HL-60/S4 treated with phorbol 12-myristate 13-acetate at 8.2 ng/mL for 4 days and 3 days (cell line): Measurements from ENCODE around the gene CAPN10.

Experiments
- in situ Hi-C: fragments of 300-500 bp; cut with MboI; formaldehyde crosslinking; loops from 2 replicates; pipeline ENCODE4 v1.15.0; 2022; ENCODE audit warnings: low sequenced_read_pairs

CAPN10 gene

DNA sequence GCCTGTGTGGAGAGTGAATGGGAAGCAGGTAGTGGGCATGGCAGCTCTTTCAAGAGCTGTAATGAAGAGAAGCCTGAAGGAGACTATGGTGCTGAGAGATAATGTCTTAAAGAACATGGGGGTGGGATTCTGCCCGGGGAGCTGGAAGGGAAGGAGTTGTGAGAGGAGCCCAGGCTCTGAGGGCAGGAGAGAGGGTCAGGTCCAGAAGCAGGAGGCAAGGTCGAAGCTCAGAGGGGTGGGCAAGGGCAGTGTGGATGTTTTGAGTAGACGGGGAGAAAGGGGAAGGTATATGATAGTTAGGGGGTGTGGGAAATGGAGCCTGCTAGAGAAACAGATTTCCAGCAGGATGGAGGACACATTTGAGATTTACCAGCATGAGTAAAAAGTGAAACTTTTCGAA is 2.1 kb downstream of the CAPN10 start:
- in situ Hi-C loops: no loop called here

DNA sequence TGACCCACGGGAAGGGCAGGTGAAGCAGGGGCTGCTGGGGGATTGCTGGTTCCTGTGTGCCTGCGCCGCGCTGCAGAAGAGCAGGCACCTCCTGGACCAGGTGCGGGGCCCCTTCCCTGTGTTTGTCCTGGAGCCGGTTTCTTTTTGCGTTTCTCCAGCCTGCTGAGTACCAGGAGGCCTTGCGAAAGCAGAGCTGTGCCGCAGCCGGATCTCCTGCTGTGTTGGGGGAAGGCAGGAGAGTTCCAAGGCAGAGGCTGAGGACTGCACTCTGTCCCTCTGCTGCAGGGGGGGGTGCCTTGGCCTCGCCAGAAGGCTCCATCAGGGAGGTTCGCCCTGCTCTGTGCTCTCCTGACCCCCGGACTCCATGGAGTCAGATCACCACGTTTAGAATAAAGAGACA is 2.8 kb downstream of the CAPN10 start:
- in situ Hi-C loops: no loop called here

DNA sequence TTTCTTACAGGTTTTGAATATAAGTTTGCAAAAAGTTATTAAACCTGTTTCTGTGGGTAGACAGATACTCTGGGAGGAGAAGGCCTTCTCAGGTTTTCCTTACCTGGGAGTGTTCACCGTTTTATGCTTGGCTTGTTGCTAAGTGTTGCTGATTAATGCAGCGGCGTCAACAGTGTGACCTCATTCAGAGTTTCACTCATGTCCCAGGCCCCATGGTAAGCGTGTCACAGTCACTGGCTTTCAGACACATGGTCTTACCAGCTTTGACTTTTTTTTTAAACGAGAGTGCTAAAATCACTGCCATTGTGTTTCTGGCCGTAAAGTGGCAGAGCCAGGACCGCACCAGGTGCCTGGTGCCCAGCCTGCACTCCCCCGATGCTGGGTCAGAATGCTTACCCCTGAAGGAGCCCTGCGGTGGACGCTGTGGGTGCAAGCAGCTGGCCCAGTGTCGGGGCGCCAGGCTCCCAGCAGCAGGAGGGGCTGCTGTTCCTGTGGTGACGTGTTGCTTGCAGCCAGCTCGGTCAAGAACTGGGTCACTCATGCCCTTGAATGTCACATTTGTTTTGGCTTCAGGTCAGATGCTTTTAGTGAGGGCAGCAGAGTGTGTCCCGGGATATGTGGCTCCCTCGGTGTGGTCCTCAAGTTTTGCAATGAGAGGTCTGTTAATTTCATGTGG is 3.5 kb downstream of the CAPN10 start:
- in situ Hi-C loops: no loop called here

DNA sequence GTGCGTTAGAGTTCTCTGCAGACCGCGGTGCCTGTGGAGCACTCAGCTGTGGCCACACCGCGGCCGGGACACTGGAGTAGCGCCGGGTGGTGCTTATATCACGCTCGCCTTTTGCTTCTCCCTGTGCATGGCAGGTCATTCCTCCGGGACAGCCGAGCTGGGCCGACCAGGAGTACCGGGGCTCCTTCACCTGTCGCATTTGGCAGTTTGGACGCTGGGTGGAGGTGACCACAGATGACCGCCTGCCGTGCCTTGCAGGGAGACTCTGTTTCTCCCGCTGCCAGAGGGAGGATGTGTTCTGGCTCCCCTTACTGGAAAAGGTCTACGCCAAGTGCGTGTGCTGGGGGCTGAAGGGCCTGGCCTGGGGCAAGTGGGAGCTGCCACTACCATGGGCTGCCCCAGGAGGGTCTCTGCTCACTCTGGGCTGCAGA is 4.2 kb downstream of the CAPN10 start:
- in situ Hi-C loops: no loop called here

DNA sequence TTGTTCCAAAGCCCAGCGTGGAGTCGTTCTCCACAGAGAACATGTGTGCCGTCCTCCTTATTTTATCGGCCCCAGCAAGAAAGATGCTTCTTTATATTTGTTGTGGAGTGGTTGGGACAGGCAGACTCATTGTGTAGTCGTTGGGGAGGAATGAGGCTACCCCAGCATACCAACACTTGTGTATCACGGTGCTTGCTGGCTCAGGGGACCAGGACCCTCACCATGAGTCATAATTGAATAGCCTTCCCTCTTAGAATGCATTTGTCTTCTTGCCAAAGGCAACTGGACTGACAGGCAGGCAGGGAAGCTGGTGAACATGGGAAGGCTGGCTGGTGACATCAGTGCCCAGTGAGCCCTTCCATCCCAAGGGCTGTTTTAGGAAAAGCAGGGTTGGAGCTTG is 4.7 kb downstream of the CAPN10 start:
- in situ Hi-C loops: no loop called here

DNA sequence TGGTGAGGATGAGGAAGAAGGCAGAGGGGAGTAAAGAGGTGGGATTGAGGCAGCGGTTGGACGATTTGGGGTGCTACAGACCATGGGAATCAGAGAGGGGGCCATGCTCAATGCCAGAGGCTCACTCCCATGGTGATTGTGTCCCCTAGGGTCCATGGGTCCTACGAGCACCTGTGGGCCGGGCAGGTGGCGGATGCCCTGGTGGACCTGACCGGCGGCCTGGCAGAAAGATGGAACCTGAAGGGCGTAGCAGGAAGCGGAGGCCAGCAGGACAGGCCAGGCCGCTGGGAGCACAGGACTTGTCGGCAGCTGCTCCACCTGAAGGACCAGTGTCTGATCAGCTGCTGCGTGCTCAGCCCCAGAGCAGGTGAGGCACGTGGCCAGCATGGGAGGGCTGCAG is 5.2 kb downstream of the CAPN10 start:
- in situ Hi-C loops: no loop called here

DNA sequence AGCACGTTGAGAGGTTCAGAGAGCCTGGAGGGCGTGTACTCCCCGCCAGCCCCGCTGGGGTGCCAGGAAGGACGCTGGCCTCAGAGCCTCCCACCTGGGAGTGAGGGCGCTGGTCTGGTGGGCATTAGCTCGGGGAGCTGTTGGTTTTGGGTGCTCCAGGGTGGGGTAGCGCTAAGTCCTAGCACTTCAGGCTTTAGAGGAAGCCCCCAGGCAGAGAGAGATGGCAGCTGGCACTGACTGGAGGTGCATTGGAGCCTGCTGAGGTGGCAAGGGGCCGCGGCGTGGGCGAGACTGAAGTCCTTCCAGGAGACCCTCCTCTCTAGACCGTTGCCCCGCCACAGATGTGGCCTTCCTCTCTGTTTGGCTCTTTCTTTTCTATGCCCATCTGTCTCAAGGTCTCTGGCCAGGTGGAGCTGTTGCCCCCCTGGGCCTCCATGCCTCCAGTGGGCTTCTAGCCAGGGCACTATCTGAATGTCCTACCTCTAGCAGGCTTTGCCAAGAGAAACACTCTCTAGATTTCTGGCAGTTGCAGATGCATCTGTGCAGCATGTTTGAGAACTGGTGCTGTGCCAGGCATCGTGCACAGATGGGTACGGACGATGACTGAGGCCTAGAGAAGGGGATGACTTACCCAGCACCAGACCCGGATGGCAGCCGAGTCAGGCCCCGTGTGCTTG is 6.6 kb downstream of the CAPN10 start:
- in situ Hi-C loops: no loop called here

DNA sequence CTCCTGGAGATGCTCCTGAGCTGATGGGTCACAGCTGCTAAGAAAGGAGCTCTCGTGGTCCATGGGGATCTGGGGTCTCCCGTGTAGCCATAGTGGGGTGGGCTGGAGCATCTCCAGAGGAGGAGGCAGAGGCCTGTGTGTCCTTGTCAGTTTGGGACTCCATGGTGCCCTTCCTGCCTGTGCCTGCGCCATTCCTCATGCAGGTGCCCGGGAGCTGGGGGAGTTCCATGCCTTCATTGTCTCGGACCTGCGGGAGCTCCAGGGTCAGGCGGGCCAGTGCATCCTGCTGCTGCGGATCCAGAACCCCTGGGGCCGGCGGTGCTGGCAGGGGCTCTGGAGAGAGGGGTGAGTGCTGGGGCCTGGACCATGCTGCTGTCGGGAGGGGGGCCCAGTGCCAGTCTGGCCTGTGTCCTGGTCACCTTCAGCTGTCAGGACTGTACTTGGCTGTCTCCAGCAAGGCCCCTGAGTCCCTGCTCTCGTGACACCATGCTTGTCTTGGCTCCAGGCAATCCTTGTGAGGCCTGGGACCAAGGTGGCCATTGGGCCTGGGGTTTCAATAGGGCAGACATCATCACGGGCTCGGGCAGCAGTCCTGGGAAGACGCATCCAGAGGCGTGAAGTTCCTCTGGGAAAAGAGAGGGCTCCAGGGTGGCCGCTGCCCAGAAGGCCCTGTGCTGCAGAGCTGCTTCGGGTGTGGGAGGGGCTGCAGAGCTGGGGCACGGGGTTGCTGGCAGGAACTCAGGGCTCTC is 7.3 kb downstream of the CAPN10 start:
- in situ Hi-C loops: no loop called here

DNA sequence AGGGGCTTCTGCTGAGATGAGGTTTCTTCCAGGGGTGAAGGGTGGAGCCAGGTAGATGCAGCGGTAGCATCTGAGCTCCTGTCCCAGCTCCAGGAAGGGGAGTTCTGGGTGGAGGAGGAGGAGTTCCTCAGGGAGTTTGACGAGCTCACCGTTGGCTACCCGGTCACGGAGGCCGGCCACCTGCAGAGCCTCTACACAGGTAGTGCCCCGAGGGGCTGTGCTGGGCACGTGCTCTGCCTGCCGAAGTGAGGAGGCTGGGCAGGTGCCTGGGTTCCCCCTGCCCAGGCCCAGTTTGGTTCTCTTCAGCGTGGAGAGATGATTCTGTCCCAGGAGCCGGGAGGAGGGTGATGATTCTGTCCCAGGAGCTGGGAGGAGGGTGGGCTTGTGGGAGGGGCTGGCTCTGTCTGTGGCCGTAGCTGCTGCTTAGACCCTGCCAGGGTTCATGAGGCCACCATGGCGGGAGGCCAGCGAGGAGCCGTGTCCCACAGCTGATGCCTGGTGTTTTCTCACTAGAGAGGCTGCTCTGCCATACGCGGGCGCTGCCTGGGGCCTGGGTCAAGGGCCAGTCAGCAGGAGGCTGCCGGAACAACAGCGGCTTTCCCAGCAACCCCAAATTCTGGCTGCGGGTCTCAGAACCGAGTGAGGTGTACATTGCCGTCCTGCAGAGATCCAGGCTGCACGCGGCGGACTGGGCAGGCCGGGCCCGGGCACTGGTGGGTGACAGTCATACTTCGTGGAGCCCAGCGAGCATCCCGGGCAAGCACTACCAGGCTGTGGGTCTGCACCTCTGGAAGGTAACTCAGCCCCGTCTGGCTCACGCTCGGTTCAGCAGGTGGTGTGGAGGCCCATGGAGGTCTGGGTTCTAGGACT is 8.2 kb downstream of the CAPN10 start:
- in situ Hi-C loops: no loop called here

DNA sequence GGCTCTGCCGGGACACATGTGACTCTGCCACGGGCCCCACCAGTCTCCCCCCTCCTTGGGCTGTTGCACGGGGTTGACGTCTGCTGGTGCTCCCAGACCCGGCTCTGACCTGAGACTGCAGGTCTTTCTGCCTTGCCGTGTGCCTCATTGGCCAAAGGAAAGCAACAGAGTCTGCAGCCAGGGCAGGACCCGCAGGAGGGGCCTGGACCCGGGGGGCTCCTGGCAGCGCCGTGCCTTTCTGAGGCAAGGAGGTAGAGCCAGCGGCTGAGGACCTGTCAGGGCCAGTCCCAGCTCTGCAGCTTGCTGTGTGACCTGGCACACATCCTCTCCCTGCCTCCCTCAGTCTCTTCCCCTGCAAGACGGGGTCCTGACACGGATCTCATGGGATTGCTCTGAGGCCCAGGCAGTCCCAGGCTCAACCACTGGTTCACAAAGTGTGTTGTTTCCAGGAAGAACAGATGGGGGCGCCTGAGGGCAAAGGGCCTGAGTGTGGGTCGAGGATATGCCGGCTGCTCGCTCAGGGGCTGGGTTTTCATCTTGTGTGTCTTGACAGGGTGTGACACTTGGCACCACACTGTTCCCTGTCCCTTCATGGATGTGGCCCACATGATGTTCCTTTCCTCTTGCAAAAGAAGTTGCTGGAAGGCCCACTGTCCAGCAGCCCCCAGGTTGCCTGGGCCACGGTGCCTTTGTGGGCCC is 9.0 kb downstream of the CAPN10 start:
- in situ Hi-C loops: no loop called here

DNA sequence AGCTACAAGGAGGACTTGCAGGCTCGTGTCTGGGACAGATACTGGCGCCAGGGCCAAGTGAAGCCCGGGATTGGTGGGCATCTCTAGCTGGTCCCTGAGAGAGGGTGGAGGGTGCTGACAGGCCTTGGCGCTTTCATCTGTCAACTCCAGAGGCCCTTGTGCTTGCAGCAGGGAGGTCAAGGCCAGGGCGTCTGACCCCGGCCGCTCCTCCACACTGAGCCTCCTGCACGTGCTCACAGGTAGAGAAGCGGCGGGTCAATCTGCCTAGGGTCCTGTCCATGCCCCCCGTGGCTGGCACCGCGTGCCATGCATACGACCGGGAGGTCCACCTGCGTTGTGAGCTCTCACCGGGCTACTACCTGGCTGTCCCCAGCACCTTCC is 9.5 kb downstream of the CAPN10 start:
- in situ Hi-C loops: no loop called here

DNA sequence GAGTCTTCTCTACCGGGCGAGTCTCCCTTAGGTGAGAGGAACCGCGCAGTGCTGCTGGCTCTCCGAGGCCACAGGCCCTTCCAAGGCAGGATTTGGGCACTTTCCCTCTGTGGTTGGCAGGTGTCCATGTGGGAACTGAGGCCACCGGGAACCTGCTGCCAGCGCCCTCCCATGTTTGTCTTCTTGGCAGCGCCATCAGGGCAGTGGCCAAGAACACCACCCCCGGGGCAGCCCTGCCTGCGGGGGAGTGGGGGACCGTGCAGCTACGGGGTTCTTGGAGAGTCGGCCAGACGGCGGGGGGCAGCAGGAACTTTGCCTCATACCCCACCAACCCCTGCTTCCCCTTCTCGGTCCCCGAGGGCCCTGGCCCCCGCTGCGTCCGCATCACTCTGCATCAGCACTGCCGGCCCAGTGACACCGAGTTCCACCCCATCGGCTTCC is 10.0 kb downstream of the CAPN10 start:
- in situ Hi-C loops: no loop called here

DNA sequence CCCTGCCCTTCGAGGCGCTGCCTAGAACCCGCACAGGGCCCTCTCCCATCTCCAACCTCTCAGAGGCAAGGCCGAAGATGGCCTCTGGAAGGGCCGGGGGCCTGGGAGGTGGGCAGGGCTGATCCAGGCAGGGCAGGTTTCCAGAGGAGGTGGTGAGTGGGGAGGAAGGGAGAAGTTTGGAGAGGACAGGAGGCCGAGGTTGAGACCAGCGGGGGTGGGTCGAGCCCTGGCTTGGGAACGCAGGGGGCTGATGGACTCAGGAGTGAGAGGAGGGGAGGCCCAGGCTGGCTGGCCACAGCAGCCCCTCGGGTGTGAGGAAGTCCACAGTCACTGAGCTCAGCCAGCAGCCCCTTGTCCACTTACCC is 10.5 kb downstream of the CAPN10 start:
- in situ Hi-C loops: no loop called here

DNA sequence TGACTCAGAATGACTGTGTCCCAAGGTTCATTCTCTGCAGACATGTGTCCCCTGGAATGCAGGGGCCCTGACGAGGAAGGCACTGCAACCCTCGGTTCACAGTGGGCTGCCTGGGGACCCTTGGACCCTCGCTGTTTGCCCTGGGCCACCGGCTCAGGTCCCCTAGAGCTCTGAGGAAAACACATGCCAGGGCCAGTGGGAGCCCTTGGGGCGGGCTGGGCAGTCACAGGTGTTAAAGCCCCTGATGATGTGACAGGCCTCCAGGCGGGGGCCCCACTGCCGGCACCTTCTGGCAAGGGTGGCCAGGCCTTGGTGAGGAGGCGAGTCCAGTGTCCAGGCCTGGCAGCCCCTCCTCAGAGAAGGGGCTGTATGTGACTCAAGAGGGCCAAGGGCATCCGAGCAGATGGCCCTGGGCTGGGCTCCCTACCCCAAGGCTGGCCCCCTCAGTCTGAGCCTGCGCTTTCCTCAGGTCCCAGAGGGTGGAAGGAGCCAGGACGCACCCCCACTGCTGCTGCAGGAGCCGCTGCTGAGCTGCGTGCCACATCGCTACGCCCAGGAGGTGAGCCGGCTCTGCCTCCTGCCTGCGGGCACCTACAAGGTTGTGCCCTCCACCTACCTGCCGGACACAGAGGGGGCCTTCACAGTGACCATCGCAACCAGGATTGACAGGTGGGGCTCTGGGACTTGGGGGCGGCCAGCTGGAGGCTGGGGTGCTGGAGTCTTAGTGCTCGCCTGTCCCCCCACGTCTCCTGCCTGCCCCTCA is 11.1 kb downstream of the CAPN10 start:
- in situ Hi-C loops: no loop called here

DNA sequence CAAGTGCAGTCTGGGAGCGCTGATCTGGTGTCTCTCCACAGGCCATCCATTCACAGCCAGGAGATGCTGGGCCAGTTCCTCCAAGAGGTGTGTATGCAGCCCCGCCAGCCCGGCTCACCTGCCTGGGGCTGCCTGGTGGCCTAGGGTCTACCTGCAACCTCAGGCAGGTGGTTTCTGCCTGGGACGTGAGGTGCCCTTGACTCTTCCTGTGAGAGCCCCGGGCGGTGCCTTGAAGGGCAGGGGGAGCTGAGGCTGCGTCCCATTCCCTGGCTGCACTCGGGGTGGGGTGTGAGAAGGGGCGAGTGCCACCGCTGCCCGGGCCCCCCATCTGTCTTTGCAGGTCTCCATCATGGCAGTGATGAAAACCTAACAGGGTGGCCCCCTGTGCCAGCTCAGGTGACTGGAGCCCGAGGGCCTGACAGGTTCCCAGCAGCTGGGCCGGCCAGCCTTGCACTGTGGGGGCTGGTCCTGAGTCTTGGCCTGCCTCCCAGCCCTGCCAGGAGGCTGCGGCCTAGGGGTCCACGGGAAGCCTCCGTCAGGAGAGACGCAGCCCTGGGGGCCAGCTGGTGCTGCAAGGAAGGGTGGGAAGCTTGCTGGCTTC is 11.9 kb downstream of the CAPN10 start:
- in situ Hi-C loops: no loop called here

DNA sequence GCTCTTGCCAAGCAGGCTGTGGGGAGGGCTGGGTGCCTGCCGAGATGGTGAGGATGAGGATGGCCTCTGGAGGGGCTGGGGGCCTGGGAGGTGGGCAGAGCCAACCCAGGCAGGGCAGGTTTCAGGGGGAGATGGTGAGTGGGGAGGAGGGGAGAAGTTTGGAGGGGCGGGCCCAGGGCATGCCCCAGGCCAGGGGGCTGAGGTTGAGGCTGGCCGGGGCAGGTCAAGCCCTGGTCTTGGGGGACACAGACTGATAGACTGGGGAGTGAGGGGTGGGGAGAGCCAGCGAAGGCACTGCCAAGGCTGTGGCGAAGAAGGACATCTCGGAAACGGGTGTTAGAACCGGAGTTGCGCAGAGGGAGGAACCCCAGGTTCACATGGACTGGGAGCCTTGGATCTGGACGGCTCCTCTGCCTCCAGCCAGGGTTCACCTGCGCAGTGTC is 12.6 kb downstream of the CAPN10 start:
- in situ Hi-C loops: no loop called here

DNA sequence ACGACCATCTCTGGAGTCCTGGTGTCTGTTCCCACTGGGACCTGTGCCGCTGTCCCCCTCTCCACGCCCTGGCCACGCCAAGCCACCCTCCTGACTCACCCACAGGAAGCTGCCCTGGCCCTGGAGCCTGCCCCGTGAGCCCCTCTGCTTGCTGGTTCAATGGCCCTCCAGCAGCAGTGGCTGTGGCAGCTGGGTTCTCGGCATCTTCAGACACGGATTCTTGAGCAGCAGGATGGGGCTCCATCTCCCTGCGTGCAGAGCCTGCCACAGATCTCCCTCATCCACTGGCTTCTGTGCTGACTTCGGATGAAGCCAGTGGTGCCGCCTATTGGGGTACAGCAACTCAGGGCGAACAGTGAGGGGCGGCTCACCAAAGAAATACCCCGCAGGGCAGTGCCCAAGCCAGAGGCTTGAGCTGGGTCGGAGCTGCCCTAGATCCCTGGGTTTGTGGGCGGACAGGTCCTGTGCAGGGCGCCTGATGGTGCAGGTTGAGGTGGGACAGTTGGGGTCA is 14.0 kb downstream of the CAPN10 start:
- in situ Hi-C loops: no loop called here

DNA sequence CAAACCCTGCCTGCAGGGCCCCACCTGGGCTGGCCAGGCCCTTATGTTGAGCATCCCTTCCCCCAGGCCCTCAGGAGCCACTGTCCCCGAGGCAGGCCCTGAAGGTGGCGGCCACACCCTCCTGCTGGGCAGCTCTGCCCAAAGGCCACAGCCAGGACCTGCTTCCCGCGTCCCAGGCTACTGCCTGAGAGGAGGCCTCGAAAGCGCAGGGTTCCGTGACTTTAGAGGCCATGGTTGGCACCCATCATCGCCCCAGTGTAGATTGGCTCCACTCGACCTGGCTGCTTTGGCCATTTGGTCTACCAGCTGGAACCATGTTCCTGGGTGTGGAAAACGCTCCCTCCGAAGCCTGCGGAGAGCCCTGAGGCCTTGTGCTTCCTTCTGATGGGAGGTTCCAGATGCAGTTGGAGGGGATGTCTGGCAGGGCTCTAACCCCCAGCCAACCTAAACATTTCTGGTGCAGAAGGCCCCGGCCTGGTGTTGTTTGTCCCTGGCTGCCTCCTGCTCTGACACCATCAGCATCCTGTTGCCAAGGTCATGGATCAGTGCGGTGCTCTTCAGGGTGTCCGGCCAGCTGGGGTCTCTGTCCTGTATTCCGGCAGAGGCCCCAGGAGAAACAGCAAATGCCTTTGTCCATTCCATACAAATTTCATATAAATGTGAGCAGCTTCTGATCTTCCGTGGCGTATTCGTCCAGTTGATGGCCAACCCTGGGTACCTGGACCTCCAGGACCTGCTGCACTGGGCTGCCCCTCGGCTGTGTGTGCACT is 14.7 kb downstream of the CAPN10 start:
- in situ Hi-C loops: no loop called here

DNA sequence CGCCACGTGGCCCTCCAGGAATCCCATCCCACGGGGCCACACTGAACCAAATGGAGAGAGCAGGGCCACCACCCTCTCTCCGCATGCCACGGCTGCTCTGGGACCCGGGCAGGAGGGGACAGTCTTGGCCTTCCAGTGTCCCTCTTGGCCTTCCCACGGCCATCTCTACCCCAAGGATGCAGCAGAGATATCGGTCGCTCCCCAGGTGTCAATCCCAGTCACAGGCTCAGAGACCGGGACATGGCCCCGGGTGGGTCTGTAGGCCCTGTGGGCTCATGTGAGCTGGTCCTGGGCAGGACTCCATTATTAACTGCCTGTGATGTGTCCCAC is 15.3 kb downstream of the CAPN10 start:
- in situ Hi-C loops: no loop called here
